Duodenal mucosa (tissue), 2 donors: ENCODE results near the gene SLC17A4.
A peak's percentile ranks its signal among the peaks of the same experiment; 100 is the strongest.

Source experiments
- H3K27ac ChIP-seq: one replicate; pipeline ENCODE4 v1.7.0; 2013; ENCODE audit warnings: low read depth, low read length
- H3K27me3 ChIP-seq, 2 donors: one replicate each; pipeline ENCODE4 v1.7.0; 2013; ENCODE audit warnings: low read length in 2 of 2, control low read depth in 1 of 2; ENCODE audit not compliant: insufficient read depth in 2 of 2, control insufficient read depth in 1 of 2
- H3K36me3 ChIP-seq, 2 donors: one replicate each; pipeline ENCODE4 v1.7.0; 2013; ENCODE audit warnings: low read length in 2 of 2, control low read depth in 1 of 2; ENCODE audit not compliant: insufficient read depth in 2 of 2, control insufficient read depth in 1 of 2
- H3K4me1 ChIP-seq, 2 donors: one replicate each; pipeline ENCODE4 v1.7.0; 2013; ENCODE audit warnings: low read length in 2 of 2, control low read depth in 1 of 2; ENCODE audit not compliant: insufficient read depth in 2 of 2, control insufficient read depth in 1 of 2
- H3K4me3 ChIP-seq, 2 donors: one replicate each; pipeline ENCODE4 v1.7.0; 2013; ENCODE audit warnings: low read length in 2 of 2, low read depth in 1 of 2
- H3K9ac ChIP-seq, 2 donors: one replicate each; pipeline ENCODE4 v1.7.0; 2013; ENCODE audit warnings: low read length in 2 of 2, low read depth in 1 of 2
- H3K9me3 ChIP-seq, 2 donors: one replicate each; pipeline ENCODE4 v1.7.0; 2013; ENCODE audit warnings: low read length in 2 of 2, control low read depth in 1 of 2; ENCODE audit not compliant: control insufficient read depth in 1 of 2

SLC17A4 gene

DNA sequence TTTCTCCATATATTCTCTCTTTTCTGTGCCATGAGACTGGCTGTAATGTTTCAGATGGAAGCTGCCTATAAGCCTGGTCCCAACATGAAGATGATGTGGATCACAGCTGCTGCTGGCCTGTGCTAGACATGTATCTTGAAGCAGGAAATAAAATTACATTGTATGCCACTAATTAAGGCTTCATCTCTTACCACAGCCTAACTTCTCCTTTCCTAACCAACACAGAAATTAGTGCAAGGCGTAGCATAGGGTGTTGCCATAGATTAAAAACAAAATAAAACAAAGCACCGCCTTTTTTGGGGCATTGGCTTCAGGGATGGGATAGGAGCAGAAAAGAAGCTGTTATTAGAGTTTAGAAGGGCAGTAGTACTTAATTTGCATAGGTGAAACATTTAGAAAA lies 4.7 kb upstream of the SLC17A4 start:
- Histone ChIP-seq H3K27me3 (no peaks in the 10 kb centered on the region), H3K4me3 (no peak overlapping the region), H3K27ac (no peak overlapping the region), H3K9me3 (no peaks in the 10 kb centered on the region), H3K4me1 (peaks cover 23 to 50% of the 10 kb centered on the region in 2 donors), H3K9ac (no peak overlapping the region), H3K36me3 (no peaks in the 10 kb centered on the region)

- no peaks in the 10 kb centered on the region for H3K9me3 ChIP-seq
- no peak overlapping the region for H3K9ac ChIP-seq
- H3K27ac ChIP-seq: no peak overlapping the region
- H3K27me3 ChIP-seq: no peaks in the 10 kb centered on the region
- peaks cover 25 to 47% of the 10 kb centered on the region in 2 donors for H3K4me1 ChIP-seq
- H3K36me3 ChIP-seq: no peaks in the 10 kb centered on the region
- H3K4me3 ChIP-seq: no peak overlapping the region
Observed at GRCh38 chr6:25750906-25751305, 3.6 kb upstream of the SLC17A4 start.

- Histone ChIP-seq H3K36me3 (no peaks in the 10 kb centered on the region), H3K27me3 (no peaks in the 10 kb centered on the region), H3K4me3 (no peak overlapping the region), H3K9ac (no peak overlapping the region), H3K4me1 (peaks cover 30 to 47% of the 10 kb centered on the region in 2 donors), H3K27ac (no peak overlapping the region), H3K9me3 (no peaks in the 10 kb centered on the region)
Observed at GRCh38 chr6:25753079-25753478, 1.5 kb upstream of the SLC17A4 start.

- Histone ChIP-seq H3K27me3 (no peaks in the 10 kb centered on the region), H3K9me3 (no peaks in the 10 kb centered on the region), H3K4me3 (peak overlapping the region; percentile 74 to 79), H3K36me3 (no peaks in the 10 kb centered on the region), H3K4me1 (peaks cover 22 to 36% of the 10 kb centered on the region in 2 donors), H3K27ac (no peak overlapping the region), H3K9ac (no peak overlapping the region)
Observed at GRCh38 chr6:25755483-25755882, 941 bp downstream of the SLC17A4 start.

DNA sequence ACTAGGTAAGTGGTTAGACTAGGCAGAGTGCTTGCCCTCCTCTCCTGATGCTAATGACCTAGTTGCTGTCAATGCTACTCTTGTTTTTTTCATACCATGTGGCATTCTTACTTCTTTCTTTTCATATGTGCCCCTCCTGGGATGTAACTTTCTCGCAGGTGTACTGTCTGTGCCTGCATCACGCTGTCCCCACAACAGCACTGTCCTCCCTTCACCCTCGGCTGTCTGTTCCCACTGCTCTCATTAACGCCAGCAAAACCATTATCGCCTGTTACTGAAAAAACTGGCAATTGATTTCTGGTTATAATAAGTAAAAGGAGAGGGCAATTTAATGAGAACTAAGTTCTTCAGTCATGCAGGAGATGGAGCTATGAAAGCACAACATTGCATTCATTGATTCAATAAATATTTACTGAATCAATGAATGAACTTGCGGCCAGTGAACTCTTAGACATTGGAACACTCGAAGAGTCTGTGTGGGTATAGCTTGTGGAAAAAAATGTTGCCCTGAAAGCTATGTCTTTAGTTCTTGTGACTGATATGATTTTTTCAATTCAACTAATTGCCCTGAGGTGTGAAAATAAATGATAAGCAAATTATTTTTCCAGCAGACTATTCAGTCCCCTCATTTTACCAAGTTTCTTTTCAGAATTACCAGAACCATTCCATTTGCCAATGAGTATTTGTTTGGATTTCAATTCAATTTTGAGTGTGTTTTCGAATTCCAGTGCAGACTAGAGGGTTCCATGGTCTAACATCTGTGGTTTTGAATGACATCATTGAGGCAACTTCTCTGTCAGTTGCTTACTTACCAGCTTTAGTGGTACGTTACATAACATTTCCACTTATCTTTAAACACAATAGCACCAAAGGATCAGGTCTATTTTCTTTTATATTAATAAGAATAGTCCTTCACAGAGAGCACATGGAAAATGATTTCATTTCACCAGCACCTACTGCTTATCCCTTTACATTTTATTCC lies 2.1 kb downstream of the SLC17A4 start:
- Histone ChIP-seq H3K4me3 (peak overlapping the region; percentile 74 to 79), H3K9me3 (no peaks in the 10 kb centered on the region), H3K36me3 (peaks cover 0 to under 1% of the 10 kb centered on the region in 2 donors), H3K27me3 (no peaks in the 10 kb centered on the region), H3K9ac (no peak overlapping the region), H3K27ac (no peak overlapping the region), H3K4me1 (peaks cover 22 to 32% of the 10 kb centered on the region in 2 donors)

- Histone ChIP-seq H3K36me3 (peaks cover 0 to 5% of the 10 kb centered on the region in 2 donors), H3K9ac (no peak overlapping the region), H3K4me3 (peak overlapping the region in 1 of 2 donors; percentile 52), H3K27me3 (no peaks in the 10 kb centered on the region), H3K9me3 (no peaks in the 10 kb centered on the region), H3K4me1 (peaks cover 22 to 30% of the 10 kb centered on the region in 2 donors), H3K27ac (no peak overlapping the region)
Observed at GRCh38 chr6:25757936-25758642, 3.5 kb downstream of the SLC17A4 start.

GRCh38 chr6:25764611-25765010 lies 10.1 kb downstream of the SLC17A4 start:
- Histone ChIP-seq H3K9me3 (no peaks in the 10 kb centered on the region), H3K36me3 (peaks cover 4 to 26% of the 10 kb centered on the region in 2 donors), H3K27ac (no peak overlapping the region), H3K27me3 (no peaks in the 10 kb centered on the region), H3K4me3 (no peak overlapping the region), H3K9ac (no peak overlapping the region), H3K4me1 (no peaks in the 10 kb centered on the region)

DNA sequence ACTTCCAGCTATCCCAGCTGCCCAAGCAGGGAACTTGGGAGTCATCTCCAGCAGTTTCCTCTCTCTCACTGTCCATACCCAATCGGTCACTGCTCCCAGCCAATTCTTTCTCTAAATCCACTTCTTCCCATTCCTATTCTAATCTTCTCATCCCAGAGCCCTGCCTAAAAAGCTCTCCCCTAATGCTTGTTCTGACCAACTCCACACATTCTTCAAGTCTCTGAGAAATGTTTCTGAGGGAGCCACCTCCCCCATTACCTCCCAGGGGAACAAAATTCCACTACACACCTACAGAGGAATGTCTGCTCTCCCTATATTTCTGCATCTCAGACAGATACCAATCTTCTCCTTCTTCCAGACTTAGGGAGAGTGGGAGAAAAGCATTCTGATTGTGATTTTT lies 14.0 kb downstream of the SLC17A4 start:
- H3K4me3 ChIP-seq: no peak overlapping the region
- no peak overlapping the region for H3K9ac ChIP-seq
- H3K9me3 ChIP-seq: no peaks in the 10 kb centered on the region
- no peaks in the 10 kb centered on the region for H3K4me1 ChIP-seq
- H3K36me3 ChIP-seq: peaks cover 4 to 30% of the 10 kb centered on the region in 2 donors
- no peaks in the 10 kb centered on the region for H3K27me3 ChIP-seq
- H3K27ac ChIP-seq: no peak overlapping the region

GRCh38 chr6:25769983-25770382 lies 15.4 kb downstream of the SLC17A4 start:
- Histone ChIP-seq H3K4me1 (no peaks in the 10 kb centered on the region), H3K4me3 (no peak overlapping the region), H3K27me3 (no peaks in the 10 kb centered on the region), H3K36me3 (peaks cover 4 to 29% of the 10 kb centered on the region in 2 donors), H3K9me3 (no peaks in the 10 kb centered on the region), H3K9ac (no peak overlapping the region), H3K27ac (no peak overlapping the region)

- H3K27ac ChIP-seq: no peak overlapping the region
- no peaks in the 10 kb centered on the region for H3K27me3 ChIP-seq
- H3K4me3 ChIP-seq: no peak overlapping the region
- no peaks in the 10 kb centered on the region for H3K4me1 ChIP-seq
- H3K9ac ChIP-seq: no peak overlapping the region
- H3K9me3 ChIP-seq: no peaks in the 10 kb centered on the region
- H3K36me3 ChIP-seq: peaks cover 4 to 27% of the 10 kb centered on the region in 2 donors
Observed at GRCh38 chr6:25774120-25774715, 19.7 kb downstream of the SLC17A4 start.
